T-helper 17 cell (primary cell): ENCODE results near the gene KRT38. TPM values are rescaled to one million over a fixed set of nuclear protein-coding genes. Genes with fewer than 3 reads are reported as not detected.
A peak's percentile ranks its signal among the peaks of the same experiment; 100 is the strongest.
"Not testable (repeated sequence)": the region's sequence is repeated elsewhere in the genome, so short reads cannot be mapped to it uniquely, and the experiment has no call there.

Source experiments
- ATAC-seq: fragments of 150-1000 bp; cut with Tn5 transposase; 2 replicates; pipeline ENCODE4 v1.10.0; 2021; ENCODE audit warnings: mild to moderate bottlenecking, moderate library complexity
- DNase-seq, 3 donors: peaks; one replicate each; pipeline versions ENCODE4 v3.0.0 to v3.0.0-alpha.2; 2020 to 2021
- H3K9me3 ChIP-seq: one replicate; pipeline ENCODE4 v1.7.0; 2013; ENCODE audit warnings: low read length, mild to moderate bottlenecking; ENCODE audit not compliant: control insufficient read depth, poor library complexity, severe bottlenecking
- H3K27ac Mint-ChIP-seq: one replicate; pipeline ENCODE4 v1.8.0; 2022; ENCODE audit warnings: mild to moderate bottlenecking, moderate library complexity, mixed read lengths
- H3K27me3 Mint-ChIP-seq: one replicate; pipeline ENCODE4 v1.8.0; 2022; ENCODE audit warnings: mixed read lengths
- H3K36me3 Mint-ChIP-seq: one replicate; pipeline ENCODE4 v1.8.0; 2022; ENCODE audit warnings: low read depth, mixed read lengths
- H3K4me1 Mint-ChIP-seq: one replicate; pipeline ENCODE4 v1.8.0; 2022; ENCODE audit warnings: mild to moderate bottlenecking, mixed read lengths
- H3K4me3 Mint-ChIP-seq: one replicate; pipeline ENCODE4 v1.8.0; 2022; ENCODE audit warnings: mild to moderate bottlenecking, moderate library complexity, mixed read lengths
- total RNA-seq, 4 donors: library from RNA in 2 of 4; stranded (reverse) in 2 of 4; gene quantifications; one replicate each; pipeline ENCODE4 v1.2.3 and lab custom pipeline; 2022 to 2026

Gene KRT38
- total RNA-seq, 2 donors from 2014 or later: not detected

- ATAC-seq: no peak
- peaks cover 17% of the 10 kb centered on the region for H3K27me3 Mint-ChIP-seq
- no peaks in the 10 kb centered on the region for H3K9me3 ChIP-seq
- no peak overlapping the region for H3K27ac Mint-ChIP-seq
- no peaks in the 10 kb centered on the region for H3K36me3 Mint-ChIP-seq
- DNase-seq: no peak
- H3K4me3 Mint-ChIP-seq: no peak overlapping the region
- H3K4me1 Mint-ChIP-seq: no peaks in the 10 kb centered on the region
Measured at GRCh38 chr17:41429667-41430066, 11.1 kb downstream of the KRT38 start.

GRCh38 chr17:41428591-41429291, 12.0 kb downstream of the KRT38 start:
- no peak for DNase-seq

GRCh38 chr17:41424111-41424635, 16.6 kb downstream of the KRT38 start, which contains the start of gene KRT37:
Gene KRT37 (minus strand): TSS chr17:41424585. CDS start chr17:41424523, 62 bp downstream.
- Mint-ChIP-seq H3K4me1 (peaks cover 2% of the 10 kb centered on the region), H3K27ac (peak within 1 kb of the TSS; percentile 12), H3K27me3 (peaks cover 18% of the 10 kb centered on the region), H3K36me3 (no peaks in the 10 kb centered on the region), H3K4me3 (no peak within 1 kb of the TSS)
- no peaks in the 10 kb centered on the region for H3K9me3 ChIP-seq
- ATAC-seq (no peak), DNase-seq (no peak)

More at GRCh38 chr17:41428591-41429291, 12.0 kb downstream of the KRT38 start:
- no peak for ATAC-seq
- H3K4me3 Mint-ChIP-seq: no peak overlapping the region
- no peaks in the 10 kb centered on the region for H3K36me3 Mint-ChIP-seq
- peaks cover 13% of the 10 kb centered on the region for H3K27me3 Mint-ChIP-seq
- H3K27ac Mint-ChIP-seq: no peak overlapping the region
- no peaks in the 10 kb centered on the region for H3K9me3 ChIP-seq
- no peaks in the 10 kb centered on the region for H3K4me1 Mint-ChIP-seq

- H3K9me3 ChIP-seq, H3K36me3 Mint-ChIP-seq, H3K27ac Mint-ChIP-seq, DNase-seq, H3K4me1 Mint-ChIP-seq, H3K4me3 Mint-ChIP-seq, ATAC-seq: not testable (repeated sequence)
- H3K27me3 Mint-ChIP-seq: peaks cover 12% of the 10 kb centered on the region
Measured at GRCh38 chr17:41422586-41422985, 18.2 kb downstream of the KRT38 start.

GRCh38 chr17:41421617-41422016, 19.2 kb downstream of the KRT38 start:
- H3K9me3 ChIP-seq: no peaks in the 10 kb centered on the region
- H3K36me3 Mint-ChIP-seq: peaks cover 5% of the 10 kb centered on the region
- H3K4me1 Mint-ChIP-seq: peaks cover 12% of the 10 kb centered on the region
- DNase-seq: no peak
- no peak overlapping the region for H3K27ac Mint-ChIP-seq
- peaks cover 12% of the 10 kb centered on the region for H3K27me3 Mint-ChIP-seq
- no peak overlapping the region for H3K4me3 Mint-ChIP-seq
- no peak for ATAC-seq

- ATAC-seq: no peak
- Mint-ChIP-seq H3K4me1 (peaks cover 16% of the 10 kb centered on the region), H3K36me3 (peaks cover 5% of the 10 kb centered on the region)
Measured at GRCh38 chr17:41421116-41421515, 19.7 kb downstream of the KRT38 start.

GRCh38 chr17:41420134-41420533, 20.6 kb downstream of the KRT38 start:
- Mint-ChIP-seq H3K4me1 (peaks cover 16% of the 10 kb centered on the region), H3K27ac (no peak overlapping the region), H3K4me3 (no peak overlapping the region), H3K36me3 (peaks cover 7% of the 10 kb centered on the region), H3K27me3 (peaks cover 12% of the 10 kb centered on the region)
- H3K9me3 ChIP-seq: no peaks in the 10 kb centered on the region
- DNase-seq: no peak
- no peak for ATAC-seq

More at GRCh38 chr17:41421116-41421515, 19.7 kb downstream of the KRT38 start:
- H3K9me3 ChIP-seq: no peaks in the 10 kb centered on the region
- Mint-ChIP-seq H3K4me3 (no peak overlapping the region), H3K27me3 (peaks cover 12% of the 10 kb centered on the region), H3K27ac (no peak overlapping the region)
- DNase-seq: no peak

- no peak overlapping the region for H3K4me3 Mint-ChIP-seq
- peaks cover 12% of the 10 kb centered on the region for H3K27me3 Mint-ChIP-seq
- H3K4me1 Mint-ChIP-seq: peaks cover 16% of the 10 kb centered on the region
- H3K36me3 Mint-ChIP-seq: peaks cover 7% of the 10 kb centered on the region
- no peaks in the 10 kb centered on the region for H3K9me3 ChIP-seq
- peak; percentile 57 for ATAC-seq
- no peak for DNase-seq
- no peak overlapping the region for H3K27ac Mint-ChIP-seq
Measured at GRCh38 chr17:41419716-41420115, 21.1 kb downstream of the KRT38 start.

- H3K27ac Mint-ChIP-seq: no peak overlapping the region
- H3K27me3 Mint-ChIP-seq: peaks cover 12% of the 10 kb centered on the region
- ATAC-seq (no peak), DNase-seq (no peak)
- H3K4me1 Mint-ChIP-seq: peaks cover 16% of the 10 kb centered on the region
- H3K4me3 Mint-ChIP-seq: no peak overlapping the region
- H3K9me3 ChIP-seq: no peaks in the 10 kb centered on the region
- H3K36me3 Mint-ChIP-seq: peaks cover 9% of the 10 kb centered on the region
Measured at GRCh38 chr17:41418116-41418860, 22.5 kb downstream of the KRT38 start.

- ATAC-seq: no peak
- H3K27ac Mint-ChIP-seq: peak overlapping the region; percentile 65
Measured at GRCh38 chr17:41417576-41418015, 23.2 kb downstream of the KRT38 start.

GRCh38 chr17:41417127-41417526, 23.7 kb downstream of the KRT38 start:
- ATAC-seq (no peak), DNase-seq (no peak)
- Mint-ChIP-seq H3K27ac (peak overlapping the region; percentile 65), H3K4me1 (peaks cover 16% of the 10 kb centered on the region), H3K27me3 (peaks cover 12% of the 10 kb centered on the region), H3K4me3 (no peak overlapping the region), H3K36me3 (peaks cover 9% of the 10 kb centered on the region)
- H3K9me3 ChIP-seq: no peaks in the 10 kb centered on the region

More at GRCh38 chr17:41417576-41418015, 23.2 kb downstream of the KRT38 start:
- H3K36me3 Mint-ChIP-seq: peaks cover 9% of the 10 kb centered on the region
- no peak for DNase-seq
- H3K4me1 Mint-ChIP-seq: peaks cover 16% of the 10 kb centered on the region
- H3K9me3 ChIP-seq: no peaks in the 10 kb centered on the region
- peaks cover 12% of the 10 kb centered on the region for H3K27me3 Mint-ChIP-seq
- no peak overlapping the region for H3K4me3 Mint-ChIP-seq

GRCh38 chr17:41416479-41416878, 24.3 kb downstream of the KRT38 start:
- Mint-ChIP-seq H3K27me3 (peaks cover 12% of the 10 kb centered on the region), H3K4me3 (no peak overlapping the region), H3K36me3 (peaks cover 9% of the 10 kb centered on the region), H3K27ac (peak overlapping the region; percentile 65), H3K4me1 (peaks cover 16% of the 10 kb centered on the region)
- DNase-seq (no peak), ATAC-seq (peak; percentile 37)
- no peaks in the 10 kb centered on the region for H3K9me3 ChIP-seq

GRCh38 chr17:41415833-41416335, 24.9 kb downstream of the KRT38 start:
- no peaks in the 10 kb centered on the region for H3K9me3 ChIP-seq
- H3K27ac Mint-ChIP-seq: peak overlapping the region; percentile 65
- peaks cover 12% of the 10 kb centered on the region for H3K27me3 Mint-ChIP-seq
- DNase-seq: no peak
- H3K36me3 Mint-ChIP-seq: peaks cover 9% of the 10 kb centered on the region
- H3K4me1 Mint-ChIP-seq: peaks cover 14% of the 10 kb centered on the region
- H3K4me3 Mint-ChIP-seq: no peak overlapping the region
- ATAC-seq: no peak
